ENCODE data around the gene C3AR1.

- no peak for TF ChIP-seq POLR2A (IDR thresholded peaks at IDR 0.05; ENCODE audit: low read depth, low read length)
- TF ChIP-seq CTCF (IDR thresholded peaks at IDR 0.05; ENCODE audit: extremely low read depth in 1 of 2, insufficient read depth in 1 of 2, low read depth in 1 of 2, low read length in 2 of 2), result no peak
- TF ChIP-seq EZH2 (IDR thresholded peaks at IDR 0.05; ENCODE audit: borderline replicate concordance, low read depth, low read length, severe bottlenecking), result no peak
- no peak for TF ChIP-seq POLR2AphosphoS5 (IDR thresholded peaks at IDR 0.05; ENCODE audit: insufficient read depth, low read depth, low read length)
- TF ChIP-seq FOS (IDR thresholded peaks at IDR 0.05; ENCODE audit: borderline replicate concordance, insufficient read depth, low read length), result no peak
- TF ChIP-seq MAX (IDR thresholded peaks at IDR 0.05; ENCODE audit: insufficient read depth, insufficient read length), result no peak
- no peak for TF ChIP-seq JUN (IDR thresholded peaks at IDR 0.05; ENCODE audit: borderline replicate concordance, insufficient read depth, insufficient read length, low read depth)
Observed at GRCh38 chr12:8014836-8015235, 51.3 kb downstream of the C3AR1 start.

Measured in endothelial cell of umbilical vein (primary cell).